B cell (primary cell): ENCODE results near the gene PANK1.

Source experiments
- EZH2 ChIP-seq: IDR thresholded peaks from 2 replicates; pipeline ENCODE4 v1.6.1; 2012; ENCODE audit warnings: borderline replicate concordance, low read depth, mild to moderate bottlenecking, moderate library complexity, low read length; ENCODE audit not compliant: insufficient read depth, poor library complexity, severe bottlenecking
- TF ChIP-seq, protein P1 (sequence below): fragments of 200-600 bp; IDR thresholded peaks from one replicate; pipeline ENCODE4 v1.8.0; 2022; ENCODE audit warnings: antibody characterized with exemption, mild to moderate bottlenecking

DNA sequence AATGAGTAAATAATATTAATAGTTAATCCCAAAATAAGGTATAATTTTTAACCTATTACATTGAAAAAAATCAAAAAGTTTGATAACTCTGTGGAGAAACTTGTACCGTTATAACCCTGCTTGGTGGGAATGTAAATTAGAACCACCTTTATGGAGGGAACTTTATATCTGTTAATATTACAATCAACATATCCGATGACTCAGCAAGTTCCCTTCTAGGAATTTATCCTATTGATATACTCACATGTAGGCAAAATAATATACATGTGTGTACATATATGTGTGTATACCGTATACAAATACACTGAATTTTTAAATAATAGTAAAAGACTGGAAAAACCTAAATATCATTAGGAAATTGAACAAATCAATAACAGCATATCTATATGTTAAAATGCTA, 54.7 kb downstream of the PANK1 start:
- TF ChIP-seq, protein P1, sequence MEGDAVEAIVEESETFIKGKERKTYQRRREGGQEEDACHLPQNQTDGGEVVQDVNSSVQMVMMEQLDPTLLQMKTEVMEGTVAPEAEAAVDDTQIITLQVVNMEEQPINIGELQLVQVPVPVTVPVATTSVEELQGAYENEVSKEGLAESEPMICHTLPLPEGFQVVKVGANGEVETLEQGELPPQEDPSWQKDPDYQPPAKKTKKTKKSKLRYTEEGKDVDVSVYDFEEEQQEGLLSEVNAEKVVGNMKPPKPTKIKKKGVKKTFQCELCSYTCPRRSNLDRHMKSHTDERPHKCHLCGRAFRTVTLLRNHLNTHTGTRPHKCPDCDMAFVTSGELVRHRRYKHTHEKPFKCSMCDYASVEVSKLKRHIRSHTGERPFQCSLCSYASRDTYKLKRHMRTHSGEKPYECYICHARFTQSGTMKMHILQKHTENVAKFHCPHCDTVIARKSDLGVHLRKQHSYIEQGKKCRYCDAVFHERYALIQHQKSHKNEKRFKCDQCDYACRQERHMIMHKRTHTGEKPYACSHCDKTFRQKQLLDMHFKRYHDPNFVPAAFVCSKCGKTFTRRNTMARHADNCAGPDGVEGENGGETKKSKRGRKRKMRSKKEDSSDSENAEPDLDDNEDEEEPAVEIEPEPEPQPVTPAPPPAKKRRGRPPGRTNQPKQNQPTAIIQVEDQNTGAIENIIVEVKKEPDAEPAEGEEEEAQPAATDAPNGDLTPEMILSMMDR, result no peak
- no peak for TF ChIP-seq EZH2
